NK-92 treated with Interleukin-12 subunit alpha and Interleukin-12 subunit beta, amount 100 ng/mL, for 24 hours (cell line): Measurements from ENCODE around the gene P2RY2.
"Not testable (repeated sequence)": the region's sequence is repeated elsewhere in the genome, so short reads cannot be mapped to it uniquely, and the experiment has no call there.

Experiments
- DNase-seq: peaks from one replicate; lab custom pipeline; 2025; lab: John Stamatoyannopoulos, UW

P2RY2 gene

GRCh38 chr11:73188301-73188700 is 29.8 kb upstream of the P2RY2 start:
- DNase-seq: no peak

GRCh38 chr11:73189315-73189714 is 28.8 kb upstream of the P2RY2 start:
- DNase-seq: no peak

- no peak for DNase-seq
These were observed 28.1 kb upstream of the P2RY2 start for GRCh38 chr11:73189723-73190556.

- no peak for DNase-seq
These were observed 27.6 kb upstream of the P2RY2 start for GRCh38 chr11:73190557-73190885.

- DNase-seq: no peak
These were observed 26.9 kb upstream of the P2RY2 start for GRCh38 chr11:73191151-73191550.

GRCh38 chr11:73192272-73192671 is 25.8 kb upstream of the P2RY2 start:
- peak; percentile 28 for DNase-seq

GRCh38 chr11:73193251-73194033 is 24.6 kb upstream of the P2RY2 start:
- DNase-seq: no peak

GRCh38 chr11:73194034-73194507 is 24.0 kb upstream of the P2RY2 start:
- no peak for DNase-seq

GRCh38 chr11:73194593-73194992 is 23.5 kb upstream of the P2RY2 start:
- no peak for DNase-seq

GRCh38 chr11:73195191-73196007 is 22.7 kb upstream of the P2RY2 start:
- DNase-seq: no peak

GRCh38 chr11:73196576-73196975 is 21.5 kb upstream of the P2RY2 start:
- DNase-seq: no peak

- no peak for DNase-seq
These were observed 20.7 kb upstream of the P2RY2 start for GRCh38 chr11:73197348-73197747.

GRCh38 chr11:73197787-73198186 is 20.3 kb upstream of the P2RY2 start:
- not testable (repeated sequence) for DNase-seq

GRCh38 chr11:73198677-73199076 is 19.4 kb upstream of the P2RY2 start:
- DNase-seq: no peak

GRCh38 chr11:73199446-73199845 is 18.6 kb upstream of the P2RY2 start:
- DNase-seq: no peak

GRCh38 chr11:73200256-73200655 is 17.8 kb upstream of the P2RY2 start:
- DNase-seq: no peak

- DNase-seq: no peak
These were observed 16.8 kb upstream of the P2RY2 start for GRCh38 chr11:73201249-73201648.

GRCh38 chr11:73201888-73202780 is 15.9 kb upstream of the P2RY2 start:
- DNase-seq: no peak

- DNase-seq: no peak
These were observed 14.8 kb upstream of the P2RY2 start for GRCh38 chr11:73203322-73203721.

- DNase-seq: no peak
These were observed 14.3 kb upstream of the P2RY2 start for GRCh38 chr11:73203790-73204189.

- DNase-seq: no peak
These were observed 13.4 kb upstream of the P2RY2 start for GRCh38 chr11:73204711-73205121.
